Measurements from ENCODE around the gene FLOT1. TPM values are rescaled to one million over a fixed set of nuclear protein-coding genes. Genes with fewer than 3 reads are reported as not detected.

The FLOT1 gene
- total and polyA plus RNA-seq, 9 of the 15 experiments (the other 6 are each of a cell fraction or from before 2014, with no cell fraction given): 11.7 to 149 (median 118) TPM

GRCh38 chr6:30724906-30725667, 17.4 kb downstream of the FLOT1 start (continued):
- TF ChIP-seq ZMIZ1 (IDR thresholded peaks at IDR 0.05; ENCODE audit: low read depth in 2 of 2, low read length in 2 of 2) (peak in 1 of 2 experiments; percentile 31; a peak in 1 of 4 replicates), ZNF24 (IDR thresholded peaks at IDR 0.05) (no peak), ZBED1 (IDR thresholded peaks at IDR 0.05) (peak; percentile 59; the same call in 1 of the 2 replicates), TBL1XR1 (IDR thresholded peaks at IDR 0.05; ENCODE audit: low read length in 2 of 2) (peak in 1 of 2 experiments; percentile 62; a peak in 1 of 4 replicates), OTX1 (CRISPR knock-in tag; IDR thresholded peaks at IDR 0.05) (peak; percentile 94), EWSR1 (IDR thresholded peaks at IDR 0.05; ENCODE audit: borderline replicate concordance, low read depth, partially characterized antibody) (peak; percentile 53), NR0B1 (IDR thresholded peaks at IDR 0.05; ENCODE audit: partially characterized antibody) (no peak), FOXP4 (CRISPR knock-in tag; IDR thresholded peaks at IDR 0.05; ENCODE audit: borderline replicate concordance) (no peak), E2F6 (IDR thresholded peaks at IDR 0.05; ENCODE audit: borderline replicate concordance in 1 of 2, extremely low read depth in 1 of 2, insufficient read depth in 1 of 2, insufficient read length in 1 of 2, low read depth in 1 of 2, low read length in 1 of 2, poor library complexity in 1 of 2, severe bottlenecking in 1 of 2) (peak in 1 of 2 experiments; percentile 44), L3MBTL2 (IDR thresholded peaks at IDR 0.05) (peak; percentile 24; the same call in 1 of the 2 replicates), E2F1 (CRISPR knock-in tag; IDR thresholded peaks at IDR 0.05) (0 out of 2 replicates have a peak, but pooled peaks have one; percentile 24), FOXM1 (IDR thresholded peaks at IDR 0.05; ENCODE audit: low read depth) (no peak), FOXM1 (CRISPR knock-in tag; IDR thresholded peaks at IDR 0.05; ENCODE audit: low read depth) (peak; percentile 38; the same call in 1 of the 2 replicates), FOXP1 (CRISPR knock-in tag; IDR thresholded peaks at IDR 0.05) (0 out of 2 replicates have a peak, but pooled peaks have one; percentile 21), SMAD1 (IDR thresholded peaks at IDR 0.05; ENCODE audit: low read depth, low read length, partially characterized antibody) (peak; percentile 60), CSDE1 (IDR thresholded peaks at IDR 0.05) (0 out of 4 replicates have a peak, but pooled peaks of 1 of the 2 experiments have one; percentile 33)
